Measurements from ENCODE around the gene APLN.
A peak's percentile ranks its signal among the peaks of the same experiment; 100 is the strongest.

The APLN gene, protein sequence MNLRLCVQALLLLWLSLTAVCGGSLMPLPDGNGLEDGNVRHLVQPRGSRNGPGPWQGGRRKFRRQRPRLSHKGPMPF

GRCh38 chrX:129654652-129655546 is at the start of gene APLN:
TSS of gene APLN (minus strand) at chrX:129654956. CDS start at chrX:129654630, 326 bp downstream.
- intact Hi-C loops (cut with DNase I; ENCODE audit: low total_unique reads), result no loop called here
- H3K4me3 ChIP-seq, result peak within 1 kb of the TSS; percentile 55 to 58
- H3K36me3 ChIP-seq, result no peaks in the 10 kb centered on the region
- no peaks in the 10 kb centered on the region for H3K27me3 ChIP-seq
- peak within 1 kb of the TSS; percentile 41 to 78 for H3K27ac ChIP-seq
- peak; percentile 30 to 72 for DNase-seq
- H3K4me1 ChIP-seq, result peaks cover 0 to 14% (median 11%) of the 10 kb centered on the region in 4 donors
- H3K9me3 ChIP-seq, result no peaks in the 10 kb centered on the region
- TF ChIP-seq CTCF (IDR thresholded peaks at IDR 0.05), result no peak

- intact Hi-C loops (cut with DNase I; ENCODE audit: low total_unique reads), result no loop called here
- H3K4me3 ChIP-seq, result no peak overlapping the region
- no peak for TF ChIP-seq CTCF (IDR thresholded peaks at IDR 0.05)
- H3K27ac ChIP-seq, result no peak overlapping the region
- DNase-seq, result no peak
- no peaks in the 10 kb centered on the region for H3K27me3 ChIP-seq
- no peaks in the 10 kb centered on the region for H3K36me3 ChIP-seq
- peaks cover 0 to 29% (median 12%) of the 10 kb centered on the region in 4 donors for H3K4me1 ChIP-seq
- no peaks in the 10 kb centered on the region for H3K9me3 ChIP-seq
These were observed 49.7 kb upstream of the APLN start for GRCh38 chrX:129704491-129704890.

GRCh38 chrX:129701624-129702069 is 46.9 kb upstream of the APLN start:
- Histone ChIP-seq H3K36me3 (no peaks in the 10 kb centered on the region), H3K9me3 (no peaks in the 10 kb centered on the region), H3K4me1 (peaks cover 0 to 24% (median 10%) of the 10 kb centered on the region in 4 donors), H3K27ac (peak overlapping the region; percentile 67 to 75), H3K4me3 (no peak overlapping the region), H3K27me3 (no peaks in the 10 kb centered on the region)
- intact Hi-C loops (cut with DNase I; ENCODE audit: low total_unique reads), result no loop called here
- peak; percentile 86 to 94 for DNase-seq
- TF ChIP-seq CTCF (IDR thresholded peaks at IDR 0.05), result no peak

- no peaks in the 10 kb centered on the region for H3K36me3 ChIP-seq
- H3K9me3 ChIP-seq, result no peaks in the 10 kb centered on the region
- no peak for DNase-seq
- H3K27me3 ChIP-seq, result no peaks in the 10 kb centered on the region
- H3K27ac ChIP-seq, result peak overlapping the region; percentile 67 to 75
- no peak for TF ChIP-seq CTCF (IDR thresholded peaks at IDR 0.05)
- no peak overlapping the region for H3K4me3 ChIP-seq
- peaks cover 0 to 16% (median 7%) of the 10 kb centered on the region in 4 donors for H3K4me1 ChIP-seq
- intact Hi-C loops (cut with DNase I; ENCODE audit: low total_unique reads), result no loop called here
These were observed 45.8 kb upstream of the APLN start for GRCh38 chrX:129700536-129700935.

GRCh38 chrX:129698150-129698549 is 43.4 kb upstream of the APLN start:
- Histone ChIP-seq H3K27ac (no peak overlapping the region), H3K4me1 (peaks cover 0 to 16% (median 7%) of the 10 kb centered on the region in 4 donors), H3K27me3 (no peaks in the 10 kb centered on the region), H3K9me3 (no peaks in the 10 kb centered on the region), H3K36me3 (no peaks in the 10 kb centered on the region), H3K4me3 (no peak overlapping the region)
- intact Hi-C loops (cut with DNase I; ENCODE audit: low total_unique reads), result no loop called here
- DNase-seq, result no peak
- no peak for TF ChIP-seq CTCF (IDR thresholded peaks at IDR 0.05)
